WTC11 (cell line): ENCODE data around the gene NSG1. TPM values are rescaled to one million over a fixed set of nuclear protein-coding genes. Genes with fewer than 3 reads are reported as not detected.

Source experiments
- ATAC-seq: fragments of 200-7000 bp; cut with Tn5 transposase; 2 replicates; pipeline ENCODE4 v1.10.0; 2021; ENCODE audit warnings: mild to moderate bottlenecking, moderate library complexity
- CTCF ChIA-PET: fragments of 300-600 bp; sonication (Branson Sonifier 250); formaldehyde crosslinking; loops from one replicate; lab custom pipeline; 2021; ENCODE audit warnings: antibody characterized with exemption; lab: Charles Lee
- POLR2A ChIA-PET: fragments of 350-600 bp; sonication (Branson Sonifier 250); formaldehyde crosslinking; loops from one replicate; lab custom pipeline; 2021; ENCODE audit warnings: antibody characterized with exemption; lab: Charles Lee
- DNase-seq: peaks from one replicate; pipeline ENCODE4 v3.0.0; 2021; ENCODE audit warnings: low spot score
- H3K27ac Mint-ChIP-seq: 2 replicates; pipeline ENCODE4 v1.8.0; 2021; ENCODE audit warnings: mixed read lengths
- H3K27me3 Mint-ChIP-seq: 2 replicates; pipeline ENCODE4 v1.8.0; 2021; ENCODE audit warnings: low read depth, mild to moderate bottlenecking, moderate library complexity, mixed read lengths
- H3K36me3 Mint-ChIP-seq: 2 replicates; pipeline ENCODE4 v1.8.0; 2021; ENCODE audit warnings: mixed read lengths
- H3K4me1 Mint-ChIP-seq: 2 replicates; pipeline ENCODE4 v1.8.0; 2022; ENCODE audit warnings: mixed read lengths
- H3K4me3 Mint-ChIP-seq: 2 replicates; pipeline ENCODE4 v1.8.0; 2021; ENCODE audit warnings: mild to moderate bottlenecking, moderate library complexity, mixed read lengths
- H3K9me3 Mint-ChIP-seq: 2 replicates; pipeline ENCODE4 v1.8.0; 2021; ENCODE audit warnings: mixed read lengths
- CREM ChIP-seq: sonication (generic); formaldehyde crosslinking; IDR thresholded peaks from 2 replicates; pipeline ENCODE4 v1.8.1; 2022; ENCODE audit warnings: mild to moderate bottlenecking, missing genetic modification reagents, moderate library complexity
- CTCF ChIP-seq: fragments of 200-600 bp; IDR thresholded peaks from 2 replicates; pipeline ENCODE4 v1.8.0; 2022; ENCODE audit warnings: antibody characterized with exemption
- EMX1 ChIP-seq: fragments of 250-450 bp; sonication (Bioruptor Pico); IDR thresholded peaks from 2 replicates; pipeline ENCODE4 v1.8.0; 2021; ENCODE audit warnings: mild to moderate bottlenecking
- ERG ChIP-seq: fragments of 250-450 bp; sonication (Bioruptor Pico); IDR thresholded peaks from 2 replicates; pipeline ENCODE4 v1.8.0; 2021; ENCODE audit warnings: mild to moderate bottlenecking
- ESRRA ChIP-seq: sonication (generic); formaldehyde crosslinking; IDR thresholded peaks from 2 replicates; pipeline ENCODE4 v1.8.1; 2022; ENCODE audit warnings: mild to moderate bottlenecking, missing genetic modification reagents, borderline replicate concordance
- GRHL2 ChIP-seq: fragments of 250-450 bp; sonication (Bioruptor Pico); IDR thresholded peaks from 2 replicates; pipeline ENCODE4 v1.8.0; 2022; ENCODE audit warnings: mild to moderate bottlenecking, moderate library complexity; ENCODE audit not compliant: insufficient replicate concordance, severe bottlenecking
- KAT7 ChIP-seq: sonication (generic); formaldehyde crosslinking; IDR thresholded peaks from 2 replicates; pipeline ENCODE4 v1.8.1; 2023; ENCODE audit warnings: missing genetic modification reagents, mild to moderate bottlenecking, borderline replicate concordance
- MXD4 ChIP-seq: fragments of 250-450 bp; sonication (Bioruptor Pico); IDR thresholded peaks from 2 replicates; pipeline ENCODE4 v1.8.0; 2021; ENCODE audit warnings: mild to moderate bottlenecking, moderate library complexity, borderline replicate concordance
- NFYB ChIP-seq: sonication (generic); formaldehyde crosslinking; conservative IDR thresholded peaks from 2 replicates; pipeline ENCODE4 v1.8.0; 2022; ENCODE audit warnings: low read depth, missing genetic modification reagents
- NR1H2 ChIP-seq: sonication (generic); formaldehyde crosslinking; IDR thresholded peaks from 2 replicates; pipeline ENCODE4 v1.9.0; 2021; ENCODE audit warnings: mild to moderate bottlenecking, moderate library complexity, missing genetic modification reagents
- NR3C1 ChIP-seq: sonication (generic); formaldehyde crosslinking; conservative IDR thresholded peaks from 2 replicates; pipeline ENCODE4 v1.8.1; 2023; ENCODE audit warnings: low read depth, mild to moderate bottlenecking, missing genetic modification reagents
- PRDM15 ChIP-seq: sonication (generic); formaldehyde crosslinking; IDR thresholded peaks from 2 replicates; pipeline ENCODE4 v1.8.0; 2022; ENCODE audit warnings: missing genetic modification reagents
- SP1 ChIP-seq: sonication (generic); formaldehyde crosslinking; conservative IDR thresholded peaks from 2 replicates; pipeline ENCODE4 v1.8.1; 2022; ENCODE audit warnings: missing genetic modification reagents
- TEAD4 ChIP-seq: sonication (generic); formaldehyde crosslinking; IDR thresholded peaks from 2 replicates; pipeline ENCODE4 v1.8.0; 2022; ENCODE audit warnings: mild to moderate bottlenecking, missing genetic modification reagents
- ZNF121 ChIP-seq: sonication (generic); formaldehyde crosslinking; IDR thresholded peaks from 2 replicates; pipeline ENCODE4 v1.8.0; 2023; ENCODE audit warnings: missing genetic modification reagents
- ZNF425 ChIP-seq: fragments of 250-450 bp; sonication (Bioruptor Pico); conservative IDR thresholded peaks from 2 replicates; pipeline ENCODE4 v1.9.0; 2021; ENCODE audit warnings: mild to moderate bottlenecking
- total RNA-seq: library from RNA; stranded (reverse); gene quantifications from 3 replicates; pipeline ENCODE4 v1.2.3, GENCODE V29; 2021
- TF ChIP-seq, protein P1 (sequence below): fragments of 250-450 bp; sonication (Bioruptor Pico); IDR thresholded peaks from 2 replicates; pipeline ENCODE4 v2.1.2; 2022; ENCODE audit warnings: mild to moderate bottlenecking, moderate library complexity
- TF ChIP-seq, protein P2 (sequence below): sonication (generic); formaldehyde crosslinking; IDR thresholded peaks from 2 replicates; pipeline ENCODE4 v1.8.1; 2022; ENCODE audit warnings: mild to moderate bottlenecking, missing genetic modification reagents, moderate library complexity, borderline replicate concordance
- TF ChIP-seq, protein P3 (sequence below): fragments of 250-450 bp; sonication (Bioruptor Pico); IDR thresholded peaks from 2 replicates; pipeline ENCODE4 v1.9.0; 2021; ENCODE audit warnings: mild to moderate bottlenecking

NSG1 gene
- total RNA-seq, 1 experiment from 2014 or later, result 24.2 TPM

DNA sequence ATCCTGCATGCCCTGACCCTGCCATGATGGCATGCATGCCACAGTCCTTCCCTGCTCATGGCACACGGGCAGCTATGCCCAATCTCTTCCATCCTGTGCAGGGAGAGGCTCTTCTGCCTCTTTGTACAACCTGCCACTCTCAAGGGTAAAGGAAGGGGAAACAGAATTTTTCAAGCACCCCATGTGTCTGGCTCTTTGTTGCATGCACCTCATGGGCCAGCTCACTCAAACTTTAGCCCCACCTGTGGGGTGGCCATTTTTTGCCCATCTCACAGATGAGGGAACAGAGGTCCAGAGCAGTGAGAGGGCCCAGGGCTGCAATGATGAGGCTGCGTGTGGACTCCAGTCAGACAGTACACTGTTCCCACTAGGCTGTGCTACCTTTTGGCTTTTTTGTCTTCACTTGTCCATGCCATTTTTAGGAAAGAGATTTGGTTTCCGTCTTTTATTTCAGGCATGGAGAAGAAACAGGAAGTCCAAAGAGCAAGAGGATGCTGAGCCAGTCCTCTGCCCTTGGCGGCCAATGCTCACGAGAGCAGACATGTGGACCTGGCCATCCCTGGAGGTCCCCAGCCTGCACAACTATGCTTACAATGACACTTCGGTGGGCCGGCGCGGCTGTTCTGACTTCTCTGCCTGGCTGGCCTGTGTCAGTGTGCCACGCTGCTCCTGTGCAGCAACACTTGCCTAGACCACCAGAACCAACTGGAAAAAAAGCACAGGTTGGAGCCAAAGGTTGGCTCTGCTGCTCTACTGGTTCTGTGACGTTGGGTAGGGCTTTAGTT is 45.6 kb downstream of the NSG1 start:
- TF ChIP-seq ZNF121 (CRISPR knock-in tag) (no peak), ZNF425 (no peak), MXD4 (CRISPR knock-in tag) (no peak), NR1H2 (CRISPR knock-in tag) (no peak), ERG (CRISPR knock-in tag) (no peak), SP1 (CRISPR knock-in tag) (no peak), CREM (CRISPR knock-in tag) (no peak), NFYB (CRISPR knock-in tag) (no peak)
- TF ChIP-seq, protein P1, sequence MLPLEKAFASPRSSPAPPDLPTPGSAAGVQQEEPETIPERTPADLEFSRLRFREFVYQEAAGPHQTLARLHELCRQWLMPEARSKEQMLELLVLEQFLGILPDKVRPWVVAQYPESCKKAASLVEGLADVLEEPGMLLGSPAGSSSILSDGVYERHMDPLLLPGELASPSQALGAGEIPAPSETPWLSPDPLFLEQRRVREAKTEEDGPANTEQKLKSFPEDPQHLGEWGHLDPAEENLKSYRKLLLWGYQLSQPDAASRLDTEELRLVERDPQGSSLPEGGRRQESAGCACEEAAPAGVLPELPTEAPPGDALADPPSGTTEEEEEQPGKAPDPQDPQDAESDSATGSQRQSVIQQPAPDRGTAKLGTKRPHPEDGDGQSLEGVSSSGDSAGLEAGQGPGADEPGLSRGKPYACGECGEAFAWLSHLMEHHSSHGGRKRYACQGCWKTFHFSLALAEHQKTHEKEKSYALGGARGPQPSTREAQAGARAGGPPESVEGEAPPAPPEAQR (CRISPR knock-in tag), result no peak
- TF ChIP-seq, protein P2, sequence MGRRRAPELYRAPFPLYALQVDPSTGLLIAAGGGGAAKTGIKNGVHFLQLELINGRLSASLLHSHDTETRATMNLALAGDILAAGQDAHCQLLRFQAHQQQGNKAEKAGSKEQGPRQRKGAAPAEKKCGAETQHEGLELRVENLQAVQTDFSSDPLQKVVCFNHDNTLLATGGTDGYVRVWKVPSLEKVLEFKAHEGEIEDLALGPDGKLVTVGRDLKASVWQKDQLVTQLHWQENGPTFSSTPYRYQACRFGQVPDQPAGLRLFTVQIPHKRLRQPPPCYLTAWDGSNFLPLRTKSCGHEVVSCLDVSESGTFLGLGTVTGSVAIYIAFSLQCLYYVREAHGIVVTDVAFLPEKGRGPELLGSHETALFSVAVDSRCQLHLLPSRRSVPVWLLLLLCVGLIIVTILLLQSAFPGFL (CRISPR knock-in tag), result no peak
- TF ChIP-seq, all 79 proteins: peak for 0
- H3K36me3 Mint-ChIP-seq, result peaks cover 3% of the 10 kb centered on the region; the same call in 1 of the 2 replicates
- ChIA-PET CTCF (interaction anchor here (0.9 to 3.1 kb wide), 2 partner anchors 45 to 47 kb away, joined by 3 to 27 read pairs; partner anchors contain the start of gene NSG1), POLR2A (no interaction called here)
- H3K4me1 Mint-ChIP-seq, result peaks cover 24% of the 10 kb centered on the region
- ATAC-seq, result no peak
- no peak for DNase-seq
- H3K4me3 Mint-ChIP-seq, result no peak overlapping the region
- H3K9me3 Mint-ChIP-seq, result no peaks in the 10 kb centered on the region
- H3K27ac Mint-ChIP-seq, result no peak overlapping the region
- H3K27me3 Mint-ChIP-seq, result peaks cover 8% of the 10 kb centered on the region

- POLR2A ChIA-PET, result no interaction called here
- ATAC-seq (no peak), DNase-seq (no peak)
- Mint-ChIP-seq H3K27ac (no peak overlapping the region), H3K4me1 (peaks cover 10% of the 10 kb centered on the region), H3K9me3 (no peaks in the 10 kb centered on the region), H3K36me3 (peaks cover 3% of the 10 kb centered on the region; the same call in 1 of the 2 replicates), H3K27me3 (peaks cover 6% of the 10 kb centered on the region), H3K4me3 (no peak overlapping the region)
- CTCF ChIA-PET, result interaction anchor here (0.6 to 1.0 kb wide), 5 partner anchors 15 to 1263 kb away, joined by 3 to 5 read pairs (median 3); partner anchors contain the start of gene NSG1
- TF ChIP-seq KAT7 (CRISPR knock-in tag), result no peak
- TF ChIP-seq ESRRA, result no peak
- TF ChIP-seq ZNF425, result no peak
- no peak for TF ChIP-seq GRHL2 (CRISPR knock-in tag)
- TF ChIP-seq TEAD4 (CRISPR knock-in tag), result no peak
- TF ChIP-seq CTCF, result no peak
- no peak for TF ChIP-seq PRDM15 (CRISPR knock-in tag)
- TF ChIP-seq NR3C1 (CRISPR knock-in tag), result no peak
- TF ChIP-seq EMX1 (CRISPR knock-in tag), result no peak
- TF ChIP-seq, protein P3, sequence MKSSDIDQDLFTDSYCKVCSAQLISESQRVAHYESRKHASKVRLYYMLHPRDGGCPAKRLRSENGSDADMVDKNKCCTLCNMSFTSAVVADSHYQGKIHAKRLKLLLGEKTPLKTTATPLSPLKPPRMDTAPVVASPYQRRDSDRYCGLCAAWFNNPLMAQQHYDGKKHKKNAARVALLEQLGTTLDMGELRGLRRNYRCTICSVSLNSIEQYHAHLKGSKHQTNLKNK (CRISPR knock-in tag), result no peak
Measured at GRCh38 chr4:4433941-4434340, 47.0 kb downstream of the NSG1 start.
